Measurements from ENCODE around the gene TBX21. TPM values are rescaled to one million over a fixed set of nuclear protein-coding genes. Genes with fewer than 3 reads are reported as not detected.

TBX21 gene
- polyA plus RNA-seq, 3 donors, result 0.05 to 0.16 (median 0.13) TPM

DNA sequence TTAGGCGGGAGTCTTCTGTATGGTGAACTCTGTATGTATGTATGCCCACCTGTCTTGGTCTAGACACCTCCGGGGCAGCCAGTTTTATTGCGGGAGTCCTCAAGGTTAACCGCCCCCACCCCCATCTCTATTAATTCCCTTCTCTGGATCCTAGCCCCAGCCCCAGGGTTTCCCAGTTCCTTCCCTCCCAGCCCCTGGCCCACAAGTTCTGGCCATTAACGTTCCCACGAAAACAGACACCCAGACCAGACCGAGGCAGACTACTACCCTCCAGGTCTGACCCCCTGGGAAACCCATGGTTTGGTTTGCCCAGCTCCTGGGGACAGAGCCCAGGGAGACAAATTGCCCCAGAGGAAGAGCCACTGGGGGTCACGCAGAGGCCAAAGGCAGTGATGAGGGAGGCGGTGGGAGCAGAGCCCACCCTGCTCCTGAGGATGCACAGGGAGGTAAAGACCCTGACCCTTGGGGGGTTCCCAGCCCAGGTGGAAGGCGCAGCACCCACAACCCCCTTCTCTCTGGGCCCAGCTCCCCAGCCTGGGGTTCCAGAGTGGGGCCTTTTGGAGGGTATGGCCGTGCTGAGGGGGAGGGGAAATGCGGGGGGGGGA, 30.5 kb upstream of the TBX21 start:
- peak overlapping the region in 2 of 7 donors; percentile 18 to 68 for H3K27ac Mint-ChIP-seq
- TF ChIP-seq, protein P1, sequence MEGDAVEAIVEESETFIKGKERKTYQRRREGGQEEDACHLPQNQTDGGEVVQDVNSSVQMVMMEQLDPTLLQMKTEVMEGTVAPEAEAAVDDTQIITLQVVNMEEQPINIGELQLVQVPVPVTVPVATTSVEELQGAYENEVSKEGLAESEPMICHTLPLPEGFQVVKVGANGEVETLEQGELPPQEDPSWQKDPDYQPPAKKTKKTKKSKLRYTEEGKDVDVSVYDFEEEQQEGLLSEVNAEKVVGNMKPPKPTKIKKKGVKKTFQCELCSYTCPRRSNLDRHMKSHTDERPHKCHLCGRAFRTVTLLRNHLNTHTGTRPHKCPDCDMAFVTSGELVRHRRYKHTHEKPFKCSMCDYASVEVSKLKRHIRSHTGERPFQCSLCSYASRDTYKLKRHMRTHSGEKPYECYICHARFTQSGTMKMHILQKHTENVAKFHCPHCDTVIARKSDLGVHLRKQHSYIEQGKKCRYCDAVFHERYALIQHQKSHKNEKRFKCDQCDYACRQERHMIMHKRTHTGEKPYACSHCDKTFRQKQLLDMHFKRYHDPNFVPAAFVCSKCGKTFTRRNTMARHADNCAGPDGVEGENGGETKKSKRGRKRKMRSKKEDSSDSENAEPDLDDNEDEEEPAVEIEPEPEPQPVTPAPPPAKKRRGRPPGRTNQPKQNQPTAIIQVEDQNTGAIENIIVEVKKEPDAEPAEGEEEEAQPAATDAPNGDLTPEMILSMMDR (IDR thresholded peaks at IDR 0.05), result no peak
- no peak for DNase-seq
- Histone ChIP-seq H3K9me3 (replicated peaks in 1 of 2; ENCODE audit: control insufficient read depth in 1 of 2, insufficient read depth in 1 of 2, low read length in 2 of 2) (no peaks in the 10 kb centered on the region), H3K4me2 (replicated peaks; ENCODE audit: extremely low read depth, low read length, poor library complexity, severe bottlenecking) (peak overlapping the region; percentile 78), H3K4me3 (replicated peaks in 1 of 3; ENCODE audit: low read depth in 2 of 3, low read length in 3 of 3) (no peak overlapping the region), H3K27me3 (ENCODE audit: control insufficient read depth in 2 of 2, insufficient read depth in 2 of 2, low read length in 2 of 2) (peaks cover 0 to 15% of the 10 kb centered on the region in 2 donors), H3K9ac (ENCODE audit: insufficient read depth, low read length, poor library complexity, severe bottlenecking) (no peak overlapping the region), H3K79me2 (ENCODE audit: insufficient read depth, low read length) (no peaks in the 10 kb centered on the region), H3K4me1 (ENCODE audit: control insufficient read depth in 1 of 2, insufficient read depth in 2 of 2, low read length in 2 of 2) (peaks cover 41 to 44% of the 10 kb centered on the region in 2 donors), H4K20me1 (ENCODE audit: insufficient read depth, low read length) (peaks cover 6% of the 10 kb centered on the region), H2AFZ (ENCODE audit: insufficient read depth, low read depth, low read length, poor library complexity, severe bottlenecking) (no peak overlapping the region), H3K27ac (ENCODE audit: low read depth in 1 of 2, low read length in 2 of 2) (no peak overlapping the region), H3K36me3 (replicated peaks in 1 of 2; ENCODE audit: control insufficient read depth in 1 of 2, insufficient read depth in 2 of 2, low read length in 2 of 2) (no peaks in the 10 kb centered on the region)
- WGBS (ENCODE audit: insufficient coverage), result 100% methylated on average over 4 of the region's 12 CpGs
- H3K4me3 Mint-ChIP-seq, result no peak overlapping the region
- intact Hi-C loops (cut with micrococcal nuclease), result no loop called here
- H3K36me3 Mint-ChIP-seq, result peaks cover 3 to 4% of the 10 kb centered on the region in 2 donors
- H3K9me3 Mint-ChIP-seq, result peaks cover 0 to 5% (median 0%) of the 10 kb centered on the region in 7 donors
- peaks cover 46% of the 10 kb centered on the region for H3K4me1 Mint-ChIP-seq
- peaks cover 18 to 34% (median 18%) of the 10 kb centered on the region in 3 donors for H3K27me3 Mint-ChIP-seq (ENCODE audit: low read depth in 3 of 3)

- intact Hi-C loops (cut with micrococcal nuclease), result no loop called here
- TF ChIP-seq, protein P1 (IDR thresholded peaks at IDR 0.05), result no peak
- H4K20me1 ChIP-seq (ENCODE audit: insufficient read depth, low read length), result peaks cover 6% of the 10 kb centered on the region
- WGBS (ENCODE audit: insufficient coverage), result 0% methylated on average over 2 of the region's 15 CpGs
- no peaks in the 10 kb centered on the region for H3K9me3 ChIP-seq (replicated peaks in 1 of 2; ENCODE audit: control insufficient read depth in 1 of 2, insufficient read depth in 1 of 2, low read length in 2 of 2)
- H3K9me3 Mint-ChIP-seq, result peaks cover 0 to 5% (median 0%) of the 10 kb centered on the region in 7 donors
- DNase-seq, result peak in 1 of 3 donors; percentile 26
- H3K4me2 ChIP-seq (replicated peaks; ENCODE audit: extremely low read depth, low read length, poor library complexity, severe bottlenecking), result peak overlapping the region; percentile 78
- peaks cover 18 to 33% (median 18%) of the 10 kb centered on the region in 3 donors for H3K27me3 Mint-ChIP-seq (ENCODE audit: low read depth in 3 of 3)
- peaks cover 3 to 4% of the 10 kb centered on the region in 2 donors for H3K36me3 Mint-ChIP-seq
- peak overlapping the region; percentile 73 for H2AFZ ChIP-seq (ENCODE audit: insufficient read depth, low read depth, low read length, poor library complexity, severe bottlenecking)
- H3K4me3 ChIP-seq (replicated peaks in 1 of 3; ENCODE audit: low read depth in 2 of 3, low read length in 3 of 3), result peak overlapping the region in 2 of 3 experiments; percentile 19 to 68
- peak overlapping the region in 1 of 7 donors; percentile 41 for H3K27ac Mint-ChIP-seq
- H3K79me2 ChIP-seq (ENCODE audit: insufficient read depth, low read length), result no peaks in the 10 kb centered on the region
- peaks cover 49% of the 10 kb centered on the region for H3K4me1 Mint-ChIP-seq
- no peak overlapping the region for H3K27ac ChIP-seq (ENCODE audit: low read depth in 1 of 2, low read length in 2 of 2)
- H3K9ac ChIP-seq (ENCODE audit: insufficient read depth, low read length, poor library complexity, severe bottlenecking), result no peak overlapping the region
- H3K27me3 ChIP-seq (ENCODE audit: control insufficient read depth in 2 of 2, insufficient read depth in 2 of 2, low read length in 2 of 2), result peaks cover 0 to 15% of the 10 kb centered on the region in 2 donors
- H3K4me1 ChIP-seq (ENCODE audit: control insufficient read depth in 1 of 2, insufficient read depth in 2 of 2, low read length in 2 of 2), result peaks cover 41 to 47% of the 10 kb centered on the region in 2 donors
- peak overlapping the region; percentile 48 to 76 for H3K4me3 Mint-ChIP-seq
- no peaks in the 10 kb centered on the region for H3K36me3 ChIP-seq (replicated peaks in 1 of 2; ENCODE audit: control insufficient read depth in 1 of 2, insufficient read depth in 2 of 2, low read length in 2 of 2)
Observed at GRCh38 chr17:47703191-47703591, 29.8 kb upstream of the TBX21 start.

Data from CD14-positive monocyte (primary cell).